Activated T-helper 17 cell treated with anti-CD3 and anti-CD28 coated beads, Interleukin-2, amount 50 U/mL, for 72 hours (primary cell): ENCODE data around the gene CRBN. TPM values are rescaled to one million over a fixed set of nuclear protein-coding genes. Genes with fewer than 3 reads are reported as not detected.

Experiments used
- ATAC-seq: fragments of 150-1000 bp; cut with Tn5 transposase; replicated peaks from 2 replicates; pipeline ENCODE4 v1.10.0; 2021; ENCODE audit warnings: mild to moderate bottlenecking, moderate library complexity
- H3K27ac Mint-ChIP-seq: one replicate; pipeline ENCODE4 v1.8.0; 2022; ENCODE audit warnings: mixed read lengths
- H3K27me3 Mint-ChIP-seq: one replicate; pipeline ENCODE4 v1.8.0; 2022; ENCODE audit warnings: mixed read lengths
- H3K36me3 Mint-ChIP-seq: one replicate; pipeline ENCODE4 v1.8.0; 2022; ENCODE audit warnings: low read depth, mild to moderate bottlenecking, mixed read lengths
- H3K4me1 Mint-ChIP-seq: one replicate; pipeline ENCODE4 v1.8.0; 2022; ENCODE audit warnings: mixed read lengths
- H3K4me3 Mint-ChIP-seq: one replicate; pipeline ENCODE4 v1.8.0; 2022; ENCODE audit warnings: mild to moderate bottlenecking, mixed read lengths
- H3K9me3 Mint-ChIP-seq: one replicate; pipeline ENCODE4 v1.8.0; 2022; ENCODE audit warnings: mixed read lengths
- total RNA-seq, 2 donors: library from RNA; stranded (reverse); gene quantifications; one replicate each; pipeline ENCODE4 v1.2.3, GENCODE V29; 2022

CRBN gene
- 10 to 100 TPM; 43.9 to 50.4 TPM for total RNA-seq

GRCh38 chr3:3179407-3180094 lies at the start of gene CRBN:
Gene CRBN, minus strand, starts transcription at chr3:3179691. Its CDS starts 4 bp downstream, at chr3:3179687.
- H3K9me3 Mint-ChIP-seq: no peaks in the 10 kb centered on the region
- peak within 1 kb of the TSS; percentile 89 for H3K27ac Mint-ChIP-seq
- peaks cover 30% of the 10 kb centered on the region for H3K4me1 Mint-ChIP-seq
- H3K36me3 Mint-ChIP-seq: peaks cover 36% of the 10 kb centered on the region
- H3K4me3 Mint-ChIP-seq: peak within 1 kb of the TSS; percentile 95
- peak; percentile 93 for ATAC-seq
- no peaks in the 10 kb centered on the region for H3K27me3 Mint-ChIP-seq

- Mint-ChIP-seq H3K27ac (no peak overlapping the region), H3K4me3 (no peak overlapping the region), H3K27me3 (peaks cover 13% of the 10 kb centered on the region), H3K9me3 (peaks cover 6% of the 10 kb centered on the region), H3K36me3 (no peaks in the 10 kb centered on the region), H3K4me1 (no peaks in the 10 kb centered on the region)
- no peak for ATAC-seq
Observed at GRCh38 chr3:3227640-3228039, 48.1 kb upstream of the CRBN start.

- Mint-ChIP-seq H3K27me3 (peaks cover 23% of the 10 kb centered on the region), H3K4me1 (no peaks in the 10 kb centered on the region), H3K36me3 (no peaks in the 10 kb centered on the region), H3K4me3 (no peak overlapping the region), H3K9me3 (no peaks in the 10 kb centered on the region), H3K27ac (no peak overlapping the region)
- ATAC-seq: no peak
Observed at GRCh38 chr3:3221528-3221927, 42.0 kb upstream of the CRBN start.

- no peak for ATAC-seq
Observed at GRCh38 chr3:3216401-3216800, 36.9 kb upstream of the CRBN start.

GRCh38 chr3:3212781-3213440 lies 33.4 kb upstream of the CRBN start:
- H3K27me3 Mint-ChIP-seq: peaks cover 10% of the 10 kb centered on the region

More at GRCh38 chr3:3216401-3216800, 36.9 kb upstream of the CRBN start:
- no peak overlapping the region for H3K4me3 Mint-ChIP-seq
- no peaks in the 10 kb centered on the region for H3K4me1 Mint-ChIP-seq
- no peak overlapping the region for H3K27ac Mint-ChIP-seq
- H3K36me3 Mint-ChIP-seq: no peaks in the 10 kb centered on the region
- peaks cover 14% of the 10 kb centered on the region for H3K27me3 Mint-ChIP-seq
- H3K9me3 Mint-ChIP-seq: no peaks in the 10 kb centered on the region

GRCh38 chr3:3209714-3210113 lies 30.2 kb upstream of the CRBN start:
- ATAC-seq: no peak
- Mint-ChIP-seq H3K9me3 (no peaks in the 10 kb centered on the region), H3K27ac (no peak overlapping the region), H3K36me3 (no peaks in the 10 kb centered on the region), H3K4me1 (no peaks in the 10 kb centered on the region), H3K4me3 (no peak overlapping the region), H3K27me3 (peaks cover 3% of the 10 kb centered on the region)

More at GRCh38 chr3:3212781-3213440, 33.4 kb upstream of the CRBN start:
- no peak for ATAC-seq
- Mint-ChIP-seq H3K4me3 (no peak overlapping the region), H3K36me3 (no peaks in the 10 kb centered on the region), H3K27ac (no peak overlapping the region), H3K9me3 (no peaks in the 10 kb centered on the region), H3K4me1 (no peaks in the 10 kb centered on the region)

GRCh38 chr3:3209057-3209456 lies 29.6 kb upstream of the CRBN start:
- Mint-ChIP-seq H3K27me3 (peaks cover 3% of the 10 kb centered on the region), H3K27ac (no peak overlapping the region), H3K4me1 (no peaks in the 10 kb centered on the region), H3K9me3 (no peaks in the 10 kb centered on the region), H3K36me3 (no peaks in the 10 kb centered on the region), H3K4me3 (no peak overlapping the region)
- no peak for ATAC-seq

GRCh38 chr3:3201611-3202010 lies 22.1 kb upstream of the CRBN start:
- H3K4me1 Mint-ChIP-seq: peaks cover 7% of the 10 kb centered on the region
- H3K36me3 Mint-ChIP-seq: no peaks in the 10 kb centered on the region
- peak overlapping the region; percentile 7 for H3K27ac Mint-ChIP-seq
- H3K27me3 Mint-ChIP-seq: no peaks in the 10 kb centered on the region
- H3K4me3 Mint-ChIP-seq: peak overlapping the region; percentile 38
- no peaks in the 10 kb centered on the region for H3K9me3 Mint-ChIP-seq
- peak; percentile 83 for ATAC-seq

GRCh38 chr3:3200632-3201212 lies 21.2 kb upstream of the CRBN start:
- ATAC-seq: no peak
- H3K27me3 Mint-ChIP-seq: no peaks in the 10 kb centered on the region
- H3K9me3 Mint-ChIP-seq: no peaks in the 10 kb centered on the region
- H3K36me3 Mint-ChIP-seq: no peaks in the 10 kb centered on the region
- H3K27ac Mint-ChIP-seq: no peak overlapping the region
- no peak overlapping the region for H3K4me3 Mint-ChIP-seq
- peaks cover 7% of the 10 kb centered on the region for H3K4me1 Mint-ChIP-seq

- Mint-ChIP-seq H3K27ac (no peak overlapping the region), H3K27me3 (no peaks in the 10 kb centered on the region), H3K9me3 (no peaks in the 10 kb centered on the region), H3K36me3 (no peaks in the 10 kb centered on the region), H3K4me3 (no peak overlapping the region), H3K4me1 (peaks cover 7% of the 10 kb centered on the region)
- ATAC-seq: no peak
Observed at GRCh38 chr3:3199306-3199705, 19.8 kb upstream of the CRBN start.

GRCh38 chr3:3196148-3196861 lies 16.8 kb upstream of the CRBN start:
- ATAC-seq: no peak

GRCh38 chr3:3194861-3195260 lies 15.4 kb upstream of the CRBN start:
- ATAC-seq: no peak
- Mint-ChIP-seq H3K4me1 (peaks cover 20% of the 10 kb centered on the region), H3K9me3 (no peaks in the 10 kb centered on the region), H3K36me3 (no peaks in the 10 kb centered on the region), H3K27me3 (no peaks in the 10 kb centered on the region), H3K27ac (no peak overlapping the region), H3K4me3 (no peak overlapping the region)

More at GRCh38 chr3:3196148-3196861, 16.8 kb upstream of the CRBN start:
- no peak overlapping the region for H3K4me3 Mint-ChIP-seq
- no peaks in the 10 kb centered on the region for H3K27me3 Mint-ChIP-seq
- no peaks in the 10 kb centered on the region for H3K9me3 Mint-ChIP-seq
- H3K27ac Mint-ChIP-seq: no peak overlapping the region
- H3K4me1 Mint-ChIP-seq: peaks cover 16% of the 10 kb centered on the region
- no peaks in the 10 kb centered on the region for H3K36me3 Mint-ChIP-seq

GRCh38 chr3:3192286-3192675 lies 12.8 kb upstream of the CRBN start:
- Mint-ChIP-seq H3K27ac (peak overlapping the region; percentile 88), H3K27me3 (no peaks in the 10 kb centered on the region), H3K36me3 (no peaks in the 10 kb centered on the region), H3K9me3 (no peaks in the 10 kb centered on the region), H3K4me1 (peaks cover 24% of the 10 kb centered on the region), H3K4me3 (peak overlapping the region; percentile 68)
- peak; percentile 57 for ATAC-seq

- ATAC-seq: peak; percentile 80
- Mint-ChIP-seq H3K36me3 (no peaks in the 10 kb centered on the region), H3K4me1 (peaks cover 24% of the 10 kb centered on the region), H3K27me3 (no peaks in the 10 kb centered on the region), H3K9me3 (no peaks in the 10 kb centered on the region), H3K4me3 (peak overlapping the region; percentile 68), H3K27ac (peak overlapping the region; percentile 88)
Observed at GRCh38 chr3:3191675-3192285, 12.3 kb upstream of the CRBN start.
